GM12873 (cell line): ENCODE data around the gene DENND6B.

Experiments
- TF ChIP-seq, protein P1 (sequence below): IDR thresholded peaks from 2 replicates; pipeline ENCODE4 v1.5.1; 2012; ENCODE audit warnings: low read depth, mild to moderate bottlenecking, moderate library complexity, low read length, control low read depth; ENCODE audit not compliant: insufficient read depth; ENCODE audit errors: missing control alignments

Gene DENND6B, protein sequence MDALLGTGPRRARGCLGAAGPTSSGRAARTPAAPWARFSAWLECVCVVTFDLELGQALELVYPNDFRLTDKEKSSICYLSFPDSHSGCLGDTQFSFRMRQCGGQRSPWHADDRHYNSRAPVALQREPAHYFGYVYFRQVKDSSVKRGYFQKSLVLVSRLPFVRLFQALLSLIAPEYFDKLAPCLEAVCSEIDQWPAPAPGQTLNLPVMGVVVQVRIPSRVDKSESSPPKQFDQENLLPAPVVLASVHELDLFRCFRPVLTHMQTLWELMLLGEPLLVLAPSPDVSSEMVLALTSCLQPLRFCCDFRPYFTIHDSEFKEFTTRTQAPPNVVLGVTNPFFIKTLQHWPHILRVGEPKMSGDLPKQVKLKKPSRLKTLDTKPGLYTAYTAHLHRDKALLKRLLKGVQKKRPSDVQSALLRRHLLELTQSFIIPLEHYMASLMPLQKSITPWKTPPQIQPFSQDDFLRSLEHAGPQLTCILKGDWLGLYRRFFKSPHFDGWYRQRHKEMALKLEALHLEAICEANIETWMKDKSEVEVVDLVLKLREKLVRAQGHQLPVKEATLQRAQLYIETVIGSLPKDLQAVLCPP

DNA sequence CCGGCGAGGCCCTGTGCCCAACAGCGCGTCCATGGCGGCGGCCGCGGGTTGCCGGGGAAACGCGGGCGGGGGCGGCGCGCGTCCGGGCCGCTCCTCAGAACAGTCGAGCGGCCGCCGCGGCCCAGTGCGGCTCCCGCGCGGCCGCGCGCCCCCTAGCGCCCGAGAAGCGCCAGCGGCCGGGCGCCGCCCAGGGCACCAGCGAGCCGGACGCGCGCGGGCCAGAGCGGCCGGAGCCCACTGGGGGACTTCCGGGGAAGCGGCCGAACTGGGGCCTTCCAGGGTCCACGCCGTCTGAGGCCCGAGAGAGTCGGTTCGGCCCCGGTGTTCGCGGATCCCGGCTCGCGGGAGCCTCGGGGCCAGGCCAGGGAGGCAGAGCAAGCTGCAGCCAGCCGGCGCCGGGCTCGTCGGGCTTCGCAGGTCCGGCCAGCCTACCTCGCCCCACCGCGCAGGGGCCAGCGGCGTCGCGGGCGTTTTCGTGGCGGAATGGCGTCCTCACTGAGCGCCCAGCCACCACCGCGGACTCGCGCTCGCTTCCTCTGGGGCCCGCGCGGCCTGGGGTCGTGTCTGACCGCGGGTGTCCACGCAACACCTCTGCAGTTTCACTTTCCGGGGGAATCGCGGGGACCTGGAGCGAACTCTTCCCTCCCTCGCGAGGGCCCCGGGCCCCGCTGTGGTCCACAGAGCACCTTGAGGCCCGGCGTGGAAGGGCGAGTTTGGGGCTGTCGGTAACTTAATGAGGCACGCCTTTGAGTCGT lies at the start of gene DENND6B:
TSS of gene DENND6B (minus strand) at position 57 of the 755 bp plus-strand sequence. CDS start at position 33, 24 bp downstream.
- TF ChIP-seq, protein P1, sequence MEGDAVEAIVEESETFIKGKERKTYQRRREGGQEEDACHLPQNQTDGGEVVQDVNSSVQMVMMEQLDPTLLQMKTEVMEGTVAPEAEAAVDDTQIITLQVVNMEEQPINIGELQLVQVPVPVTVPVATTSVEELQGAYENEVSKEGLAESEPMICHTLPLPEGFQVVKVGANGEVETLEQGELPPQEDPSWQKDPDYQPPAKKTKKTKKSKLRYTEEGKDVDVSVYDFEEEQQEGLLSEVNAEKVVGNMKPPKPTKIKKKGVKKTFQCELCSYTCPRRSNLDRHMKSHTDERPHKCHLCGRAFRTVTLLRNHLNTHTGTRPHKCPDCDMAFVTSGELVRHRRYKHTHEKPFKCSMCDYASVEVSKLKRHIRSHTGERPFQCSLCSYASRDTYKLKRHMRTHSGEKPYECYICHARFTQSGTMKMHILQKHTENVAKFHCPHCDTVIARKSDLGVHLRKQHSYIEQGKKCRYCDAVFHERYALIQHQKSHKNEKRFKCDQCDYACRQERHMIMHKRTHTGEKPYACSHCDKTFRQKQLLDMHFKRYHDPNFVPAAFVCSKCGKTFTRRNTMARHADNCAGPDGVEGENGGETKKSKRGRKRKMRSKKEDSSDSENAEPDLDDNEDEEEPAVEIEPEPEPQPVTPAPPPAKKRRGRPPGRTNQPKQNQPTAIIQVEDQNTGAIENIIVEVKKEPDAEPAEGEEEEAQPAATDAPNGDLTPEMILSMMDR, result peak; percentile 51

DNA sequence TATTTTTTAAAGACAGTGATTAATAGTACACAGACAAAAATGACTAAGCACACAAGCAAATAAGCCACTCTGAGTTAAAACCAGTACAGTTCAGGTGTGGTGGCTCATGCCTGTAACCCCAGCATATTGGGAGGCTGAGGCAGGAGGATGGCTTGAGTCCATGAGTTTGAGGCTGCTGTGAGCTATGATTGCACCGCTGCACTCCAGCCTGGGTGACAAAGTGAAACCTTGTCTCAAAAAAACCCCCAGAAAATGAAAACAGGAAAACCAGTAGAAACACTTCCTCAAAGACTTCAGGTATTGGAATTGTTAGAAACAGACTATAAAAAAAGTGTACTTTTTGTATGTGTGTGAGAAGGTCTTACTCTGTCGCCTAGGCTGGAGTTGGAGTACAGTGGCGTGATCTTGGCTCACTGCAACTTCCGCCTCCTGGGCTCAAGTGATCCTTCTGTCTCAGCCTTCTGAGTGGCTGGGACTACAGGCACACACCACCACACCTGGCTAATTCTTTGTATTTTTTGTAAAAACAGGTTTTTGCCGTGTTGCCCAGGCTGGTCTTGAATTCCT lies 49.4 kb upstream of the DENND6B start:
- TF ChIP-seq, protein P1, result no peak

DNA sequence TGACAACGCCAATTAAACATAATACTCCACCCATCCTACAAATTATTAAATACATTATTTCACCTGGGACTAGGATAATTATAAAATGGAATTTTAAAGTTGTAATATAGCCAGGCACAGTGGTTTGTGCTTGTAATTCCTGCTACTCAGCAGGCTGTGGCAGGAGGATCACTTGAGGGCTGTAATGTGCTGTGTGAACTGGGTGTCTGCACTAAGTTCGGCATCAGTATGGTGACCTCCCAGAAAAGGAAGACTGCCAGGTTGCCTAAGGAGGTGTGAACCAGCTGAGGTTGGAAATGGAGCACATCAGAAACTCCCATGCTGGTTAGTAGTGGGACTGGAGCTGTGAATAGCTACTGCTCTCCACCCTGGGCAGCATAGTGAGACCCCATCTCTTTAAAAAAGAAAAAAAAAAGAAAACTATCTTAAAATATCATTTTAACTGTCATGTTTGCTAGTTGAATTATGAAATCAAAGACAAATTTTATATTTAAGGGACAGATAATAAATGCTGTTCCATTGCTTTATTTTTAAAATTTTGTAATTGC lies 44.4 kb upstream of the DENND6B start:
- TF ChIP-seq, protein P1, result no peak

DNA sequence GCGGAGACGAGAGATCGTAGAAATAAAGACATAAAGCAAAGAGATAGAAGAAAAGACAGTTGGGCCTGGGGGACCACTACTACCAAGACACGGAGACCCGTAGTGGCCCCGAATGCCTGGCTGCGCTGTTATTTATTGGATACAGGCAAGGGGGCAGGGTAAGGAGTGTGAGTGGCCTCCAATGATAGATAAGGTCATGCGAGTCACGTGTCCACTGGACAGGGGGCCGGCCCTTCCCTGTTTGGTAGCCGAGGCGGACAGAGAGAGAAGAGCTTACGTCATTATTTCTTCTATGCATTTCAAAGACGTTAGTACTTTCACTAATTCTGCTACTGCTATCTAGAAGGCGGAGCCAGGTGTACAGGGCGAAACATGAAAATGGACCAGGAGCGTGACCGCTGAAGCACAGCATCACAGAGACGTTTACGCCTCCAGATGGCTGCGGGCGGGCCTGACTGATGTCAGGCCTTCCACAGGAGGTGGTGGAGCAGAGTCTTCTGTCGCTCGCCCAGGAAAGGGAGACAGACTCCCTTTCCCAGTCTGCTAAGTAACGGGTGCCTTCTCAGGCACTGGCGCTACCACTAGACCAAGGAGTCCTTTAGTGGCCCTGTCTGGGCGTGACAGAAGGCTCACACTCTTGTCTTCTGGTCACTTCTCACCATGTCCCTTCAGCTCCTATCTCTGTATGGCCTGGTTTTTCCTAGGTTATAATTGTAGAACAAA lies 41.1 kb upstream of the DENND6B start:
- TF ChIP-seq, protein P1, result no peak

DNA sequence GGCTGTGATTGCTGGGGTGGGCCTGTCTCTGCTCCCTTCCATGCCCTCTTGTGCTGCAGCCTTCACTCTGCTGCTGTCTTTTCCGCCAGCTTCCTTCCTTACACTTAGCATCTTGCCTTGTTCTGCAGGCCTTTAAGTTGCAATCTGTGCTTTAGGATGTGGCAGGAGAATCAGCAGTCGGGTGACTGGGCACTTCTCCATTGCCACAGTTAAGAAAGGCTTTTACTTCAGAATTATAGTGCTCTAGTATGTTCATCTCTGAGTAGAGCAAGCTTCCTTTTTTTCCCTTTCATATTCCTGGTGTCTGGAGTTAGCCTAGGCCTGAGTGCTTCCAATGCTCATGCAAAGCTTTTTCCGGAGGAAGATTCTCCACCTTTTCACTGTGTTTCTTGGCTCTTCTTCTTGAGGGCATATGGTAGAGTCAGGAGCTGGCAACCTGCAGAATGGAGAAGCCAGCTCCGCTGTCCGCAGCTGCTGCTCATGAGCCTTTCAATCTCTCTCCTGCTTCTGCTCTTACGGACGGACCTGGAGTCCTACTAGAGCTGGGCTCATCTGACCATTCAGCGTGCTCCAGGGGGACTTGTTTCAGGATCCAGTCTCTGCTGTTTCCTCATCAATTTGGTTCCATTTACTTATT lies 36.5 kb upstream of the DENND6B start:
- TF ChIP-seq, protein P1, result no peak

DNA sequence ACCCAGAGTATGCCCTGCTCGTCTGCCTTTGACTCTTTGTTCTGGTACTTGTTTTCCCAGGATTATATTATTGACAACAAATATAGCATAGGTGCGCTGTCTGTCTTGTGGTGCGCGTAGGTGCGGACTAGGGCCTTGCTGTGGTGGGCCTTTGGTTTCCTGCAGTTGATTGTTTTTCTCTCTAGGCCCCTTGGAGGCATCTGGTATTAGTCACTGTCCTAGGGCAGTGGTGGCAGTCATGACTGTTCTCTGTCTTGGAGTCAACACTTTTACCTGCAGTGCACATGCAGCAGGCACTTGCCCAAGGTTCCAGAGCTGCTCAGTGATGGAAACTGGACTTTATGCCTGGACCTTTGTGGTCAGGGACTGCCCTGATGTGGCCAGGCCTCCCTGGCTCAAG lies 34.9 kb upstream of the DENND6B start:
- TF ChIP-seq, protein P1, result no peak
